BJ (cell line): Measurements from ENCODE around the gene GAS2L2. TPM values are rescaled to one million over a fixed set of nuclear protein-coding genes. Genes with fewer than 3 reads are reported as not detected.

Source experiments
- CTCF ChIA-PET: fragments of 350-600 bp; formaldehyde crosslinking; extraction: SDS; loops from one replicate; lab custom pipeline; 2021; ENCODE audit warnings: antibody characterized with exemption, inconsistent platforms; lab: Yijun Ruan, JAX
- POLR2A ChIA-PET: fragments of 300-600 bp; sonication (Branson Sonifier 250); formaldehyde crosslinking; extraction: SDS; loops from one replicate; lab custom pipeline; 2021; ENCODE audit warnings: antibody characterized with exemption; lab: Charles Lee
- DNase-seq: peaks from one replicate; pipeline ENCODE4 v3.0.0-alpha.2; 2011; ENCODE audit warnings: low read depth
- H3K27me3 ChIP-seq: 2 replicates; pipeline ENCODE4 v1.6.0; 2011; ENCODE audit warnings: low read length; ENCODE audit not compliant: control insufficient read depth, insufficient read depth
- H3K36me3 ChIP-seq: 2 replicates; pipeline ENCODE4 v1.5.1; 2011; ENCODE audit warnings: low read length; ENCODE audit not compliant: control insufficient read depth, insufficient read depth
- H3K4me3 ChIP-seq: 2 replicates; pipeline ENCODE4 v1.5.1; 2011; ENCODE audit warnings: low read depth, mild to moderate bottlenecking, control low read depth, low read length
- CTCF ChIP-seq: IDR thresholded peaks from 2 replicates; pipeline ENCODE4 v1.5.1; 2011; ENCODE audit warnings: low read depth, mild to moderate bottlenecking, control low read depth, inconsistent platforms, low read length, moderate library complexity; ENCODE audit not compliant: insufficient read depth
- polyA plus RNA-seq: library from polyadenylated mRNA; depleted of rRNA; stranded (reverse); fragments of >200 nt; gene quantifications from 2 replicates; pipeline ENCODE4 v1.2.3, GENCODE V29; 2011

GAS2L2 gene
- polyA plus RNA-seq, 1 experiment = not detected

GRCh38 chr17:35732806-35733136, 20.3 kb downstream of the GAS2L2 start:
- Histone ChIP-seq H3K4me3 (peak overlapping the region; percentile 59; the same call in 1 of the 2 replicates), H3K27me3 (no peaks in the 10 kb centered on the region), H3K36me3 (peaks cover 1% of the 10 kb centered on the region; the same call in 1 of the 2 replicates)
- ChIA-PET CTCF (interaction anchor here (0.8 to 5.6 kb wide), 2 partner anchors 14 to 73 kb away, joined by 4 to 27 read pairs; no protein-coding TSS in a partner anchor), POLR2A (no interaction called here)
- TF ChIP-seq CTCF = no peak
- DNase-seq = no peak

- Histone ChIP-seq H3K27me3 (no peaks in the 10 kb centered on the region), H3K36me3 (peaks cover 1% of the 10 kb centered on the region; the same call in 1 of the 2 replicates), H3K4me3 (peak overlapping the region; percentile 59)
- ChIA-PET POLR2A (interaction anchor here (0.6 kb wide), 2 partner anchors 119 to 143 kb away, joined by 3 to 4 read pairs; no protein-coding TSS in a partner anchor), CTCF (interaction anchor here (0.8 to 5.6 kb wide), 3 partner anchors 15 to 119 kb away, joined by 4 to 27 read pairs (median 9); no protein-coding TSS in a partner anchor)
- no peak for DNase-seq
- TF ChIP-seq CTCF = no peak
These were observed 20.9 kb downstream of the GAS2L2 start for GRCh38 chr17:35731917-35732805.

GRCh38 chr17:35731239-35731916, 21.7 kb downstream of the GAS2L2 start, which contains the start of gene RASL10B:
TSS of gene RASL10B (plus strand) at chr17:35731639. CDS start at chr17:35735185, 3,546 bp downstream.
- Histone ChIP-seq H3K36me3 (peaks cover 1% of the 10 kb centered on the region; the same call in 1 of the 2 replicates), H3K27me3 (no peaks in the 10 kb centered on the region), H3K4me3 (peak within 1 kb of the TSS; percentile 59)
- TF ChIP-seq CTCF = no peak
- ChIA-PET CTCF (interaction anchor here (0.7 to 5.6 kb wide), 6 partner anchors 10 to 153 kb away, joined by 3 to 27 read pairs (median 4); partner anchors contain the start of gene PEX12), POLR2A (interaction anchor here (0.6 kb wide), 2 partner anchors 118 to 143 kb away, joined by 3 to 4 read pairs; no protein-coding TSS in a partner anchor)
- no peak for DNase-seq

GRCh38 chr17:35730400-35731005, 22.5 kb downstream of the GAS2L2 start:
- H3K36me3 ChIP-seq = peaks cover 1% of the 10 kb centered on the region; the same call in 1 of the 2 replicates
- no peaks in the 10 kb centered on the region for H3K27me3 ChIP-seq
- no peak for DNase-seq
- ChIA-PET POLR2A (interaction anchor here (0.6 kb wide), 1 partner anchor 120 kb away, joined by 5 read pairs; no protein-coding TSS in a partner anchor), CTCF (interaction anchor here (0.6 to 5.6 kb wide), 6 partner anchors 16 to 152 kb away, joined by 3 to 27 read pairs (median 4); partner anchors contain the start of gene PEX12)
- H3K4me3 ChIP-seq = no peak overlapping the region
- no peak for TF ChIP-seq CTCF
